GM23248 (cell line): ENCODE results near the gene ZNF81.

ENCODE experiments used
- EZH2 ChIP-seq: fragments of 200-600 bp; sonication (generic); IDR thresholded peaks from 2 replicates; pipeline ENCODE4 v1.6.1; 2018; ENCODE audit warnings: antibody characterized with exemption, mild to moderate bottlenecking; ENCODE audit not compliant: insufficient read depth, poor library complexity, severe bottlenecking
- EZH2phosphoT487 ChIP-seq: fragments of 200-600 bp; sonication (generic); IDR thresholded peaks from 2 replicates; pipeline ENCODE4 v1.6.1; 2018; ENCODE audit warnings: antibody characterized with exemption, moderate library complexity, mild to moderate bottlenecking, low read depth; ENCODE audit not compliant: insufficient read depth

GRCh38 chrX:47844117-47844516 lies 7.4 kb downstream of the ZNF81 start:
- no peak for TF ChIP-seq EZH2
- TF ChIP-seq EZH2phosphoT487: no peak
